ENCODE measurements around the gene F8.
"Not testable (repeated sequence)": the region's sequence is repeated elsewhere in the genome, so short reads cannot be mapped to it uniquely, and the experiment has no call there.

Gene F8

GRCh38 chrX:155031657-155032056 is 9.1 kb upstream of the F8 start:
- no peak for DNase-seq (ENCODE audit: low read depth in 2 of 2)

GRCh38 chrX:155028877-155029291 is 6.4 kb upstream of the F8 start:
- no peak for DNase-seq (ENCODE audit: low read depth in 2 of 2)

- no peak for DNase-seq (ENCODE audit: low read depth in 2 of 2)
Observed at GRCh38 chrX:155028129-155028528, 5.6 kb upstream of the F8 start.

GRCh38 chrX:155027509-155028066 is 5.1 kb upstream of the F8 start:
- DNase-seq (ENCODE audit: low read depth in 2 of 2) = no peak

- DNase-seq (ENCODE audit: low read depth in 2 of 2) = peak; percentile 80
Observed at GRCh38 chrX:155026727-155027508, 4.4 kb upstream of the F8 start, which contains the start of gene FUNDC2. Gene FUNDC2 (plus strand): TSS chrX:155026844. CDS start chrX:155026939, 95 bp downstream.

GRCh38 chrX:155026420-155026726 is 3.9 kb upstream of the F8 start:
- no peak for DNase-seq (ENCODE audit: low read depth in 2 of 2)

- DNase-seq (ENCODE audit: low read depth in 2 of 2) = no peak
Observed at GRCh38 chrX:155023907-155024833, 1.6 kb upstream of the F8 start.

- no peak for DNase-seq (ENCODE audit: low read depth in 2 of 2)
Observed at GRCh38 chrX:155020591-155020990, 1.9 kb downstream of the F8 start.

GRCh38 chrX:155009994-155010472 is 12.5 kb downstream of the F8 start:
- DNase-seq (ENCODE audit: low read depth in 2 of 2) = no peak

- not testable (repeated sequence) for DNase-seq (ENCODE audit: low read depth in 2 of 2)
Observed at GRCh38 chrX:155008578-155008977, 13.9 kb downstream of the F8 start.

GRCh38 chrX:155006913-155007671 is 15.4 kb downstream of the F8 start:
- DNase-seq (ENCODE audit: low read depth in 2 of 2) = not testable (repeated sequence)

- DNase-seq (ENCODE audit: low read depth in 2 of 2) = not testable (repeated sequence)
Observed at GRCh38 chrX:155006379-155006778, 16.1 kb downstream of the F8 start.

GRCh38 chrX:155005190-155005589 is 17.3 kb downstream of the F8 start:
- no peak for DNase-seq (ENCODE audit: low read depth in 2 of 2)

GRCh38 chrX:155001873-155002272 is 20.6 kb downstream of the F8 start:
- no peak for DNase-seq (ENCODE audit: low read depth in 2 of 2)

- no peak for DNase-seq (ENCODE audit: low read depth in 2 of 2)
Observed at GRCh38 chrX:155000841-155001240, 21.7 kb downstream of the F8 start.

GRCh38 chrX:154998204-154998880 is 24.2 kb downstream of the F8 start:
- DNase-seq (ENCODE audit: low read depth in 2 of 2) = no peak

GRCh38 chrX:154991476-154991875 is 31.0 kb downstream of the F8 start:
- no peak for DNase-seq (ENCODE audit: low read depth in 2 of 2)

GRCh38 chrX:154991039-154991438 is 31.5 kb downstream of the F8 start:
- no peak for DNase-seq (ENCODE audit: low read depth in 2 of 2)

GRCh38 chrX:154990496-154990895 is 32.0 kb downstream of the F8 start:
- no peak for DNase-seq (ENCODE audit: low read depth in 2 of 2)

GRCh38 chrX:154988719-154989118 is 33.8 kb downstream of the F8 start:
- no peak for DNase-seq (ENCODE audit: low read depth in 2 of 2)

GRCh38 chrX:154987940-154988339 is 34.6 kb downstream of the F8 start:
- no peak for DNase-seq (ENCODE audit: low read depth in 2 of 2)

Measured in activated CD4-positive, alpha-beta T cell treated with anti-CD3 and anti-CD28 coated beads for 24 hours (primary cell).